ENCODE measurements around the gene LONP2. TPM values are rescaled to one million over a fixed set of nuclear protein-coding genes. Genes with fewer than 3 reads are reported as not detected.
"Not testable (repeated sequence)": the region's sequence is repeated elsewhere in the genome, so short reads cannot be mapped to it uniquely, and the experiment has no call there.

LONP2 gene
- total RNA-seq, 2 donors from 2014 or later: 39.0 to 53.5 TPM

GRCh38 chr16:48383009-48383876, 139.1 kb downstream of the LONP2 start:
- DNase-seq (ENCODE audit: low spot score in 2 of 2) (no peak), ATAC-seq (no peak)
- Mint-ChIP-seq H3K36me3 (peaks cover 12% of the 10 kb centered on the region in 2 donors), H3K27ac (peak overlapping the region in 1 of 2 donors; percentile 94), H3K9me3 (no peaks in the 10 kb centered on the region)

- ATAC-seq: no peak
- Mint-ChIP-seq H3K9me3 (no peaks in the 10 kb centered on the region), H3K27ac (peak overlapping the region; percentile 94 to 95), H3K36me3 (peaks cover 12% of the 10 kb centered on the region in 2 donors)
- peak in 1 of 2 donors; percentile 7 for DNase-seq (ENCODE audit: low spot score in 2 of 2)
Observed at GRCh38 chr16:48383877-48384519, 139.9 kb downstream of the LONP2 start.

- no peaks in the 10 kb centered on the region for H3K9me3 Mint-ChIP-seq
- DNase-seq (ENCODE audit: low spot score in 2 of 2) (peak; percentile 33 to 60), ATAC-seq (peak; percentile 66 to 72)
- H3K36me3 Mint-ChIP-seq: peaks cover 12% of the 10 kb centered on the region in 2 donors
- peak overlapping the region; percentile 94 to 95 for H3K27ac Mint-ChIP-seq
Observed at GRCh38 chr16:48384520-48385252, 140.6 kb downstream of the LONP2 start.

GRCh38 chr16:48385253-48386150, 141.4 kb downstream of the LONP2 start, which contains the start of gene SIAH1:
Gene SIAH1 (minus strand): TSS chr16:48385413. CDS start chr16:48362428, 22,985 bp downstream.
- H3K27ac Mint-ChIP-seq: peak within 1 kb of the TSS; percentile 94 to 95
- ATAC-seq (peak; percentile 77 to 84), DNase-seq (ENCODE audit: low spot score in 2 of 2) (peak; percentile 87 to 90)
- H3K36me3 Mint-ChIP-seq: peaks cover 12% of the 10 kb centered on the region in 2 donors
- H3K9me3 Mint-ChIP-seq: no peaks in the 10 kb centered on the region

GRCh38 chr16:48386559-48387312, 142.6 kb downstream of the LONP2 start:
- ATAC-seq (no peak), DNase-seq (ENCODE audit: low spot score in 2 of 2) (no peak)
- Mint-ChIP-seq H3K9me3 (no peaks in the 10 kb centered on the region), H3K27ac (no peak overlapping the region), H3K36me3 (peaks cover 12% of the 10 kb centered on the region in 2 donors)

GRCh38 chr16:48392407-48392806, 148.3 kb downstream of the LONP2 start:
- no peak overlapping the region for H3K27ac Mint-ChIP-seq
- DNase-seq (ENCODE audit: low spot score in 2 of 2) (no peak), ATAC-seq (no peak)
- H3K36me3 Mint-ChIP-seq: no peaks in the 10 kb centered on the region
- H3K9me3 Mint-ChIP-seq: no peaks in the 10 kb centered on the region

GRCh38 chr16:48393485-48394354, 149.6 kb downstream of the LONP2 start:
- DNase-seq (ENCODE audit: low spot score in 2 of 2): no peak
- ATAC-seq: peak; percentile 40 to 61
- Mint-ChIP-seq H3K36me3 (no peaks in the 10 kb centered on the region), H3K27ac (no peak overlapping the region), H3K9me3 (no peaks in the 10 kb centered on the region)

GRCh38 chr16:48394355-48394703, 150.2 kb downstream of the LONP2 start:
- no peaks in the 10 kb centered on the region for H3K36me3 Mint-ChIP-seq
- no peak overlapping the region for H3K27ac Mint-ChIP-seq
- DNase-seq (ENCODE audit: low spot score in 2 of 2) (no peak), ATAC-seq (no peak)
- no peaks in the 10 kb centered on the region for H3K9me3 Mint-ChIP-seq

- DNase-seq (ENCODE audit: low spot score in 2 of 2) (no peak), ATAC-seq (no peak)
- Mint-ChIP-seq H3K9me3 (no peaks in the 10 kb centered on the region), H3K27ac (no peak overlapping the region), H3K36me3 (no peaks in the 10 kb centered on the region)
Observed at GRCh38 chr16:48395375-48395774, 151.3 kb downstream of the LONP2 start.

GRCh38 chr16:48402547-48402946, 158.4 kb downstream of the LONP2 start:
- not testable (repeated sequence) for DNase-seq (ENCODE audit: low spot score in 2 of 2); H3K36me3 Mint-ChIP-seq; H3K9me3 Mint-ChIP-seq; H3K27ac Mint-ChIP-seq; ATAC-seq

GRCh38 chr16:48405153-48405552, 161.1 kb downstream of the LONP2 start:
- ATAC-seq (no peak), DNase-seq (ENCODE audit: low spot score in 2 of 2) (no peak)
- H3K9me3 Mint-ChIP-seq: no peaks in the 10 kb centered on the region
- no peaks in the 10 kb centered on the region for H3K36me3 Mint-ChIP-seq
- no peak overlapping the region for H3K27ac Mint-ChIP-seq

GRCh38 chr16:48405907-48406306, 161.8 kb downstream of the LONP2 start:
- no peaks in the 10 kb centered on the region for H3K9me3 Mint-ChIP-seq
- no peak for ATAC-seq

More at GRCh38 chr16:48405907-48406306, 161.8 kb downstream of the LONP2 start:
- DNase-seq (ENCODE audit: low spot score in 2 of 2): no peak
- H3K27ac Mint-ChIP-seq: no peak overlapping the region
- H3K36me3 Mint-ChIP-seq: no peaks in the 10 kb centered on the region

Data from activated naive CD4-positive, alpha-beta T cell treated with anti-CD3 and anti-CD28 coated beads, Interleukin-2, amount 50 U/mL, for 72 hours (primary cell).